IMR-90 (cell line): ENCODE measurements around the gene NREP. TPM values are rescaled to one million over a fixed set of nuclear protein-coding genes. Genes with fewer than 3 reads are reported as not detected.

Source experiments
- ATAC-seq: fragments of 200-7000 bp; cut with Tn5 transposase; 2 replicates; pipeline ENCODE4 v1.9.1; 2020; ENCODE audit warnings: low read depth, mild to moderate bottlenecking, moderate library complexity
- BruUV-seq: library from RNA; stranded (reverse); fragments of 400-500 nt; replicated peaks from 2 replicates; lab custom pipeline; 2021; lab: Mats Ljungman, UMichigan
- CTCF ChIA-PET: fragments of 300-600 bp; formaldehyde crosslinking; extraction: SDS; loops from one replicate; lab custom pipeline; 2021; ENCODE audit warnings: antibody characterized with exemption; lab: Yijun Ruan, JAX
- POLR2A ChIA-PET: fragments of 300-600 bp; sonication (Branson Sonifier 250); formaldehyde crosslinking; loops from one replicate; lab custom pipeline; 2022; ENCODE audit warnings: antibody characterized with exemption; ENCODE audit not compliant: unreplicated experiment; lab: Charles Lee
- DNase-seq: peaks from one replicate; pipeline ENCODE4 v3.0.0; 2013
- H2AFZ ChIP-seq: replicated peaks from 2 replicates; pipeline ENCODE3; 2013; ENCODE audit warnings: low read length, mild to moderate bottlenecking; ENCODE audit not compliant: poor library complexity
- H2AK5ac ChIP-seq: 2 replicates; pipeline ENCODE4 v1.6.1; 2013; ENCODE audit warnings: low read depth, low read length, inconsistent platforms
- H2AK9ac ChIP-seq: replicated peaks from 2 replicates; pipeline ENCODE3; 2013; ENCODE audit warnings: mild to moderate bottlenecking, low read depth, low read length, moderate library complexity; ENCODE audit not compliant: poor library complexity
- H2BK120ac ChIP-seq: 2 replicates; pipeline ENCODE4 v1.6.1; 2013; ENCODE audit warnings: low read depth, low read length, inconsistent platforms
- H2BK15ac ChIP-seq: 3 replicates; pipeline ENCODE4 v1.6.1; 2013; ENCODE audit warnings: low read depth, low read length, inconsistent platforms
- H2BK20ac ChIP-seq: 2 replicates; pipeline ENCODE4 v1.6.1; 2013; ENCODE audit warnings: low read depth, mild to moderate bottlenecking, inconsistent platforms, low read length, moderate library complexity
- H2BK5ac ChIP-seq: 2 replicates; pipeline ENCODE4 v1.6.1; 2013; ENCODE audit warnings: mild to moderate bottlenecking, low read depth, low read length, inconsistent platforms; ENCODE audit not compliant: poor library complexity, severe bottlenecking
- H3K14ac ChIP-seq: replicated peaks from 2 replicates; pipeline ENCODE4 v1.6.1; 2013; ENCODE audit warnings: low read depth, low read length, inconsistent platforms
- H3K18ac ChIP-seq: 2 replicates; pipeline ENCODE4 v1.6.1; 2013; ENCODE audit warnings: low read depth, low read length, control low read depth
- H3K23ac ChIP-seq: 2 replicates; pipeline ENCODE4 v1.6.1; 2013; ENCODE audit warnings: low read depth, low read length, inconsistent platforms
- H3K27ac ChIP-seq: 2 replicates; pipeline ENCODE4 v1.5.1; 2013; ENCODE audit warnings: mild to moderate bottlenecking, control low read depth, low read length; ENCODE audit not compliant: insufficient read depth
- H3K27me3 ChIP-seq: 2 replicates; pipeline ENCODE4 v1.6.1; 2013; ENCODE audit warnings: low read length; ENCODE audit not compliant: control insufficient read depth, insufficient read depth
- H3K36me3 ChIP-seq: 2 replicates; pipeline ENCODE4 v1.6.1; 2013; ENCODE audit warnings: low read length, mixed read lengths; ENCODE audit not compliant: control insufficient read depth, insufficient read depth
- H3K4ac ChIP-seq: 2 replicates; pipeline ENCODE4 v1.6.1; 2013; ENCODE audit warnings: low read depth, low read length, inconsistent platforms
- H3K4me1 ChIP-seq: 2 replicates; pipeline ENCODE4 v1.6.1; 2013; ENCODE audit warnings: low read length, mixed read lengths; ENCODE audit not compliant: control insufficient read depth, insufficient read depth
- H3K4me2 ChIP-seq: 2 replicates; pipeline ENCODE4 v1.6.1; 2013; ENCODE audit warnings: low read depth, mild to moderate bottlenecking, control low read depth, low read length, moderate library complexity
- H3K4me3 ChIP-seq: 2 replicates; pipeline ENCODE4 v1.5.1; 2013; ENCODE audit warnings: low read depth, mild to moderate bottlenecking, control low read depth, low read length, moderate library complexity; ENCODE audit not compliant: insufficient read depth
- H3K56ac ChIP-seq: 2 replicates; pipeline ENCODE4 v1.6.1; 2013; ENCODE audit warnings: low read length, inconsistent platforms; ENCODE audit not compliant: insufficient read depth; ENCODE audit errors: extremely low read depth
- H3K79me1 ChIP-seq, 2 experiments: 2 replicates each; pipeline ENCODE4 v1.6.1; 2013; ENCODE audit warnings: low read length in 2 of 2, inconsistent platforms in 1 of 2, low read depth in 1 of 2
- H3K9ac ChIP-seq: 2 replicates; pipeline ENCODE4 v1.6.1; 2013; ENCODE audit warnings: low read depth, low read length, control low read depth
- H3K9me1 ChIP-seq: 2 replicates; pipeline ENCODE4 v1.6.1; 2013; ENCODE audit warnings: low read length, inconsistent platforms; ENCODE audit not compliant: insufficient read depth
- H3K9me3 ChIP-seq: 2 replicates; pipeline ENCODE4 v1.6.1; 2013; ENCODE audit warnings: low read length; ENCODE audit not compliant: control insufficient read depth, insufficient read depth
- H4K20me1 ChIP-seq: 2 replicates; pipeline ENCODE4 v1.6.1; 2013; ENCODE audit warnings: low read length, inconsistent platforms; ENCODE audit not compliant: insufficient read depth
- H4K5ac ChIP-seq: 2 replicates; pipeline ENCODE4 v1.6.1; 2013; ENCODE audit warnings: mild to moderate bottlenecking, low read depth, low read length, control low read depth
- H4K8ac ChIP-seq, 2 experiments: 2 replicates each; pipeline ENCODE4 v1.6.1; 2013; ENCODE audit warnings: low read depth in 2 of 2, low read length in 2 of 2, control low read depth in 1 of 2, inconsistent platforms in 1 of 2
- H4K91ac ChIP-seq: 2 replicates; pipeline ENCODE4 v1.6.1; 2013; ENCODE audit warnings: low read depth, low read length, inconsistent platforms; ENCODE audit not compliant: insufficient read depth
- BHLHE40 ChIP-seq: fragments of 150-350 bp; IDR thresholded peaks from 2 replicates; pipeline ENCODE4 v1.6.1; 2016; ENCODE audit warnings: mild to moderate bottlenecking, low read depth, low read length
- CEBPB ChIP-seq: IDR thresholded peaks from 2 replicates; pipeline ENCODE4 v1.6.1; 2012; ENCODE audit warnings: low read depth, low read length, improper control_type of control experiment
- CHD1 ChIP-seq: IDR thresholded peaks from 2 replicates; pipeline ENCODE4 v1.6.1; 2012; ENCODE audit warnings: low read depth, low read length, improper control_type of control experiment
- CTCF ChIP-seq: conservative IDR thresholded peaks from 2 replicates; pipeline ENCODE4 v1.5.1; 2012; ENCODE audit warnings: mild to moderate bottlenecking, low read depth, low read length, improper control_type of control experiment
- FOS ChIP-seq: fragments of 150-350 bp; IDR thresholded peaks from 2 replicates; pipeline ENCODE4 v1.6.1; 2016; ENCODE audit warnings: low read depth, low read length
- MAFK ChIP-seq: IDR thresholded peaks from 2 replicates; pipeline ENCODE4 v1.6.1; 2012; ENCODE audit warnings: low read depth, low read length, improper control_type of control experiment
- MAZ ChIP-seq: IDR thresholded peaks from 2 replicates; pipeline ENCODE4 v1.6.1; 2012; ENCODE audit warnings: low read depth, mild to moderate bottlenecking, low read length, improper control_type of control experiment, moderate library complexity, borderline replicate concordance
- MXI1 ChIP-seq: IDR thresholded peaks from 2 replicates; pipeline ENCODE4 v1.6.1; 2012; ENCODE audit warnings: low read depth, mild to moderate bottlenecking, low read length, moderate library complexity, borderline replicate concordance
- NFE2L2 ChIP-seq: fragments of 150-350 bp; IDR thresholded peaks from 2 replicates; pipeline ENCODE4 v1.6.1; 2016; ENCODE audit warnings: low read depth, mild to moderate bottlenecking, low read length
- POLR2A ChIP-seq: IDR thresholded peaks from 2 replicates; pipeline ENCODE4 v1.6.1; 2012; ENCODE audit warnings: mild to moderate bottlenecking, low read depth, low read length
- RAD21 ChIP-seq: IDR thresholded peaks from 2 replicates; pipeline ENCODE4 v1.6.1; 2012; ENCODE audit warnings: low read length, improper control_type of control experiment
- RCOR1 ChIP-seq: IDR thresholded peaks from 2 replicates; pipeline ENCODE4 v1.6.1; 2012; ENCODE audit warnings: mild to moderate bottlenecking, low read length, improper control_type of control experiment; ENCODE audit not compliant: insufficient replicate concordance
- RFX5 ChIP-seq: IDR thresholded peaks from 2 replicates; pipeline ENCODE4 v1.8.0; 2012; ENCODE audit warnings: low read depth, mild to moderate bottlenecking, low read length, moderate library complexity
- SMC3 ChIP-seq: fragments of 150-350 bp; IDR thresholded peaks from 2 replicates; pipeline ENCODE4 v1.6.1; 2016; ENCODE audit warnings: low read depth, mild to moderate bottlenecking, antibody characterized with exemption, low read length, moderate library complexity
- WGBS, 2 experiments: methylation state at CpG; one replicate each; pipeline versions ENCODE4 v1.1.5 to v1.1.7; 2013; ENCODE audit warnings: missing lambda C conversion rate in 2 of 2; ENCODE audit not compliant: insufficient read length in 1 of 2; ENCODE audit errors: extremely low coverage in 2 of 2; 5-methylcytosine and 5-hydroxymethylcytosine counted together
- dilution Hi-C: fragments of 300-500 bp; cut with HindIII; formaldehyde crosslinking; loops from one replicate; pipeline ENCODE4 v1.14.3; 2018; ENCODE audit warnings: low sequenced_read_pairs; ENCODE audit not compliant: unreplicated experiment
- in situ Hi-C: fragments of 300-500 bp; cut with MboI; formaldehyde crosslinking; loops from 3 replicates; pipeline ENCODE4 v1.14.3; 2019; ENCODE audit warnings: low sequenced_read_pairs, inconsistent platforms, mixed read lengths
- intact Hi-C: fragments of 100-400 bp; cut with micrococcal nuclease; formaldehyde crosslinking; loops from 2 replicates; pipeline ENCODE4 v1.10.0; 2022
- polyA plus RNA-seq, 3 experiments: library from polyadenylated mRNA; depleted of rRNA; stranded (reverse); fragments of >200 nt; gene quantifications; 2 replicates each; pipeline ENCODE4 v1.2.3, GENCODE V29; 2012; ENCODE audit warnings: low replicate concordance in 1 of 3
- total RNA-seq: library from RNA; depleted of rRNA; stranded (reverse); fragments of >200 nt; gene quantifications from 2 replicates; pipeline ENCODE4 v1.2.3, GENCODE V29; 2012
- TF ChIP-seq, protein P1 (sequence below): fragments of 150-350 bp; IDR thresholded peaks from 2 replicates; pipeline ENCODE4 v1.6.1; 2017; ENCODE audit warnings: mild to moderate bottlenecking, antibody characterized with exemption, low read length, low read depth
- TF ChIP-seq, protein P2 (sequence below): fragments of 150-350 bp; IDR thresholded peaks from 2 replicates; pipeline ENCODE4 v1.6.1; 2016; ENCODE audit warnings: low read depth, mild to moderate bottlenecking, low read length, moderate library complexity, borderline replicate concordance

The NREP gene
- total and polyA plus RNA-seq, 2 of the 4 experiments (the other 2 are of a cell fraction), result 178 to 277 TPM

DNA sequence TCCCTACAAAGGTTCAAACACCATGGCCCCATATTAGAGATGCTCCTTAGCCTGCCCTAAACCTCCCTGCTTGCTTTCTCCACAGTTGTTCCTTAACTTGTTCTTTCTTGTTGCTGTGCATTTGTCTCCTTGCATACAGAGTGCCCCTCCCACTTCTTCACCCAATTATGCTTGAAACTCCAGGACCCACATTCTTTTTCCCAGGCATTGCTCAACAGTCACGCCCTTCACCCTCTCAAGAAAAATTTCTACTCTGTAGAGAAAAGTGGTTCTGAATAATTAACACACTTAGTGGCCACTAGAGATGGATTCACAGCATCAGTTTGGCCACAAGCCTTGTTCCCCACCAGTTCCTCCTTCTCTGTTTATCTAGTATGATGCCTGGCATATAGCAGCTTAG lies 57.7 kb downstream of the NREP start:
- in situ Hi-C loops, result no loop called here

More for the DNA sequence above, 57.7 kb downstream of the NREP start:
- H3K14ac ChIP-seq, result no peak overlapping the region
- intact Hi-C loops (no loop called here), dilution Hi-C loops (no loop called here)
- H3K9me3 ChIP-seq, result no peaks in the 10 kb centered on the region
- no peak overlapping the region for H2BK20ac ChIP-seq
- DNase-seq (no peak), ATAC-seq (no peak)
- no peak overlapping the region for H2BK5ac ChIP-seq
- POLR2A ChIA-PET, result no interaction called here
- H3K23ac ChIP-seq, result no peak overlapping the region
- no CpG with 5 or more reads among the region's 1 CpG for WGBS, 2 experiments
- no peak overlapping the region for H2BK120ac ChIP-seq
- H4K8ac ChIP-seq, result no peak overlapping the region
- H2AK9ac ChIP-seq, result no peak overlapping the region
- H3K27ac ChIP-seq, result no peak overlapping the region
- H3K4me3 ChIP-seq, result no peak overlapping the region
- no peak overlapping the region for H3K4ac ChIP-seq
- H2BK15ac ChIP-seq, result no peak overlapping the region
- H3K56ac ChIP-seq, result no peak overlapping the region
- H3K4me2 ChIP-seq, result no peak overlapping the region
- CTCF ChIA-PET, result no interaction called here
- H3K79me1 ChIP-seq, result no peaks in the 10 kb centered on the region
- BruUV-seq, result no TSS peak
- H4K91ac ChIP-seq, result no peak overlapping the region
- no peak overlapping the region for H2AK5ac ChIP-seq
- H3K9ac ChIP-seq, result no peak overlapping the region
- no peaks in the 10 kb centered on the region for H3K9me1 ChIP-seq
- TF ChIP-seq RFX5 (no peak), RCOR1 (no peak), MXI1 (no peak), BHLHE40 (no peak), MAFK (no peak), CTCF (no peak), POLR2A (no peak), SMC3 (no peak), MAZ (no peak), FOS (no peak), NFE2L2 (no peak), CHD1 (no peak), RAD21 (no peak), CEBPB (no peak)
- TF ChIP-seq, protein P1, sequence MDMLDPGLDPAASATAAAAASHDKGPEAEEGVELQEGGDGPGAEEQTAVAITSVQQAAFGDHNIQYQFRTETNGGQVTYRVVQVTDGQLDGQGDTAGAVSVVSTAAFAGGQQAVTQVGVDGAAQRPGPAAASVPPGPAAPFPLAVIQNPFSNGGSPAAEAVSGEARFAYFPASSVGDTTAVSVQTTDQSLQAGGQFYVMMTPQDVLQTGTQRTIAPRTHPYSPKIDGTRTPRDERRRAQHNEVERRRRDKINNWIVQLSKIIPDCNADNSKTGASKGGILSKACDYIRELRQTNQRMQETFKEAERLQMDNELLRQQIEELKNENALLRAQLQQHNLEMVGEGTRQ, result no peak
- TF ChIP-seq, protein P2, sequence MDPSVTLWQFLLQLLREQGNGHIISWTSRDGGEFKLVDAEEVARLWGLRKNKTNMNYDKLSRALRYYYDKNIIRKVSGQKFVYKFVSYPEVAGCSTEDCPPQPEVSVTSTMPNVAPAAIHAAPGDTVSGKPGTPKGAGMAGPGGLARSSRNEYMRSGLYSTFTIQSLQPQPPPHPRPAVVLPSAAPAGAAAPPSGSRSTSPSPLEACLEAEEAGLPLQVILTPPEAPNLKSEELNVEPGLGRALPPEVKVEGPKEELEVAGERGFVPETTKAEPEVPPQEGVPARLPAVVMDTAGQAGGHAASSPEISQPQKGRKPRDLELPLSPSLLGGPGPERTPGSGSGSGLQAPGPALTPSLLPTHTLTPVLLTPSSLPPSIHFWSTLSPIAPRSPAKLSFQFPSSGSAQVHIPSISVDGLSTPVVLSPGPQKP, result no peak
- H4K5ac ChIP-seq, result no peak overlapping the region
- no peaks in the 10 kb centered on the region for H3K27me3 ChIP-seq
- no peaks in the 10 kb centered on the region for H3K36me3 ChIP-seq
- no peak overlapping the region for H2AFZ ChIP-seq
- H4K20me1 ChIP-seq, result no peaks in the 10 kb centered on the region
- no peak overlapping the region for H3K18ac ChIP-seq
- H3K4me1 ChIP-seq, result peaks cover 2% of the 10 kb centered on the region; the same call in 1 of the 2 replicates
